H1 (cell line): Measurements from ENCODE around the gene PXDN. TPM values are rescaled to one million over a fixed set of nuclear protein-coding genes. Genes with fewer than 3 reads are reported as not detected.
A peak's percentile ranks its signal among the peaks of the same experiment; 100 is the strongest.

Experiments used
- CTCF ChIA-PET: fragments of 300-600 bp; sonication (Branson Sonifier 250); formaldehyde crosslinking; loops from one replicate; lab custom pipeline; 2021; ENCODE audit not compliant: partially characterized antibody; lab: Charles Lee
- POLR2A ChIA-PET: fragments of 300-600 bp; sonication (Branson Sonifier 250); formaldehyde crosslinking; loops from one replicate; lab custom pipeline; 2021; ENCODE audit warnings: inconsistent platforms; ENCODE audit not compliant: partially characterized antibody; lab: Charles Lee
- DNase-seq, 2 experiments: peaks; one replicate each; pipeline versions ENCODE4 v3.0.0 to v3.0.0-alpha.2; 2010 to 2022; ENCODE audit warnings: low spot score in 2 of 2, low read depth in 1 of 2, mixed read lengths in 1 of 2
- FAIRE-seq: peaks from 2 replicates; lab custom pipeline; 2011; peaks lifted over from hg19 to GRCh38; lab: Jason Lieb, UNC
- H2AFZ ChIP-seq: 2 replicates; pipeline ENCODE4 v1.8.1; 2012; ENCODE audit warnings: low read length, inconsistent platforms
- H2AK5ac ChIP-seq: 2 replicates; pipeline ENCODE4 v1.6.1; 2013; ENCODE audit warnings: low read depth, low read length
- H2BK120ac ChIP-seq: replicated peaks from 2 replicates; pipeline ENCODE3; 2013; ENCODE audit warnings: low read depth, low read length, inconsistent platforms
- H2BK12ac ChIP-seq: 2 replicates; pipeline ENCODE4 v1.6.1; 2013; ENCODE audit warnings: low read depth, low read length
- H2BK15ac ChIP-seq: 2 replicates; pipeline ENCODE4 v1.6.1; 2013; ENCODE audit warnings: low read length
- H2BK20ac ChIP-seq: 2 replicates; pipeline ENCODE4 v1.6.1; 2013; ENCODE audit warnings: low read length
- H2BK5ac ChIP-seq: 2 replicates; pipeline ENCODE4 v1.6.1; 2013; ENCODE audit warnings: low read depth, low read length
- H3K14ac ChIP-seq: 2 replicates; pipeline ENCODE4 v1.6.1; 2013; ENCODE audit warnings: inconsistent platforms; ENCODE audit not compliant: insufficient read length
- H3K18ac ChIP-seq: 2 replicates; pipeline ENCODE4 v1.6.1; 2013; ENCODE audit warnings: low read length; ENCODE audit errors: extremely low read depth
- H3K23ac ChIP-seq: 2 replicates; pipeline ENCODE4 v1.6.1; 2013; ENCODE audit warnings: inconsistent platforms; ENCODE audit not compliant: insufficient read length
- H3K23me2 ChIP-seq: 2 replicates; pipeline ENCODE4 v1.6.1; 2013; ENCODE audit warnings: low read depth, low read length
- H3K27ac ChIP-seq: 2 replicates; pipeline ENCODE4 v1.6.1; 2011; ENCODE audit warnings: low read depth, low read length, inconsistent platforms
- H3K27me3 ChIP-seq, 4 experiments: replicated peaks in 1 of 4; 1 replicate in 1 of 4; 2 replicates in 3 of 4; pipeline versions ENCODE4 v1.6.1 to v1.8.1; 2011 to 2013; ENCODE audit warnings: low read length in 3 of 4, mild to moderate bottlenecking in 3 of 4, inconsistent platforms in 2 of 4, mixed read lengths in 2 of 4, moderate library complexity in 1 of 4; ENCODE audit not compliant: control insufficient read depth in 3 of 4, insufficient read depth in 3 of 4; ENCODE audit errors: extremely low read depth in 1 of 4
- H3K36me3 ChIP-seq, 4 experiments: 2 replicates each; pipeline versions ENCODE4 v1.6.1 to v1.8.1; 2011 to 2013; ENCODE audit warnings: mild to moderate bottlenecking in 4 of 4, low read length in 3 of 4, moderate library complexity in 2 of 4, control low read depth in 1 of 4, inconsistent platforms in 1 of 4; ENCODE audit not compliant: insufficient read depth in 4 of 4, control insufficient read depth in 2 of 4
- H3K4ac ChIP-seq: replicated peaks from 2 replicates; pipeline ENCODE3; 2013; ENCODE audit warnings: low read length, low read depth, mixed read lengths, inconsistent platforms; ENCODE audit not compliant: insufficient read length
- H3K4me1 ChIP-seq, 4 experiments: replicated peaks in 1 of 4; 1 replicate in 1 of 4; 2 replicates in 3 of 4; pipeline versions ENCODE4 v1.6.1 to v1.8.1; 2011 to 2013; ENCODE audit warnings: low read length in 3 of 4, inconsistent platforms in 2 of 4, mixed read lengths in 1 of 4; ENCODE audit not compliant: insufficient read depth in 4 of 4, control insufficient read depth in 3 of 4
- H3K4me2 ChIP-seq, 2 experiments: 2 replicates each; pipeline versions ENCODE4 v1.6.1 to v1.8.1; 2011 to 2013; ENCODE audit warnings: low read depth in 2 of 2, low read length in 2 of 2, control low read depth in 1 of 2, inconsistent platforms in 1 of 2, mild to moderate bottlenecking in 1 of 2; ENCODE audit not compliant: insufficient read depth in 1 of 2
- H3K4me3 ChIP-seq, 4 experiments: fragments of 200-600, 300-600 bp in 1 of 4; sonication (generic), shearing (Covaris generic), sonication (Bioruptor Twin) in 1 of 4; 2 replicates each; pipeline versions ENCODE4 v1.5.1 to v1.8.1; 2011 to 2016; ENCODE audit warnings: low read length in 4 of 4, low read depth in 3 of 4, control low read depth in 2 of 4, inconsistent platforms in 2 of 4, mild to moderate bottlenecking in 2 of 4, mixed read lengths in 1 of 4, moderate library complexity in 1 of 4; ENCODE audit not compliant: insufficient read depth in 2 of 4; ENCODE audit errors: extremely low read depth in 1 of 4
- H3K56ac ChIP-seq: replicated peaks from 2 replicates; pipeline ENCODE3; 2013; ENCODE audit warnings: low read depth, mild to moderate bottlenecking, mixed read lengths, low read length, inconsistent platforms; ENCODE audit not compliant: insufficient read length
- H3K79me1 ChIP-seq: 2 replicates; pipeline ENCODE4 v1.6.1; 2013; ENCODE audit warnings: low read depth, low read length, control low read depth
- H3K79me2 ChIP-seq, 2 experiments: 2 replicates each; pipeline versions ENCODE4 v1.6.1 to v1.8.1; 2012 to 2013; ENCODE audit warnings: low read length in 2 of 2, mild to moderate bottlenecking in 2 of 2, inconsistent platforms in 1 of 2; ENCODE audit not compliant: insufficient read depth in 2 of 2, control insufficient read depth in 1 of 2
- H3K9ac ChIP-seq, 4 experiments: replicated peaks in 1 of 4; 1 replicate in 1 of 4; 2 replicates in 3 of 4; pipeline versions ENCODE4 v1.6.1 to v1.8.1; 2011 to 2013; ENCODE audit warnings: low read depth in 3 of 4, low read length in 3 of 4, control low read depth in 2 of 4, mild to moderate bottlenecking in 2 of 4, moderate library complexity in 2 of 4, inconsistent platforms in 1 of 4; ENCODE audit errors: extremely low read depth in 1 of 4
- H3K9me3 ChIP-seq, 2 experiments: 2 replicates each; pipeline versions ENCODE4 v1.6.1 to v1.8.1; 2012 to 2013; ENCODE audit warnings: mild to moderate bottlenecking in 2 of 2, moderate library complexity in 2 of 2, control low read depth in 1 of 2, inconsistent platforms in 1 of 2, low read depth in 1 of 2, low read length in 1 of 2, mixed read lengths in 1 of 2; ENCODE audit not compliant: insufficient read depth in 2 of 2
- H4K20me1 ChIP-seq, 2 experiments: replicated peaks in 1 of 2; 2 replicates each; pipeline versions ENCODE3 to v1.8.1; 2011 to 2013; ENCODE audit warnings: inconsistent platforms in 2 of 2, low read length in 2 of 2, mild to moderate bottlenecking in 1 of 2; ENCODE audit not compliant: insufficient read depth in 2 of 2, control insufficient read depth in 1 of 2
- H4K5ac ChIP-seq: 2 replicates; pipeline ENCODE4 v1.6.1; 2013; ENCODE audit warnings: low read length, low read depth, mixed read lengths, inconsistent platforms; ENCODE audit not compliant: insufficient read length
- H4K8ac ChIP-seq: 2 replicates; pipeline ENCODE4 v1.8.0; 2013; ENCODE audit warnings: mild to moderate bottlenecking, moderate library complexity, low read length, inconsistent platforms; ENCODE audit not compliant: insufficient read depth; ENCODE audit errors: extremely low read depth
- H4K91ac ChIP-seq: replicated peaks from 2 replicates; pipeline ENCODE3; 2013; ENCODE audit warnings: low read length, mixed read lengths, inconsistent platforms; ENCODE audit not compliant: insufficient read length
- RFX5 ChIP-seq: IDR thresholded peaks from 2 replicates; pipeline ENCODE4 v1.6.1; 2011; ENCODE audit warnings: low read depth, low read length, improper control_type of control experiment, borderline replicate concordance
- RXRA ChIP-seq: IDR thresholded peaks from 2 replicates; pipeline ENCODE4 v1.6.1; 2011; ENCODE audit warnings: low read depth, mild to moderate bottlenecking, low read length, moderate library complexity; ENCODE audit not compliant: insufficient read depth
- SUZ12 ChIP-seq: fragments of 200-600 bp; sonication (generic); IDR thresholded peaks from 2 replicates; pipeline ENCODE4 v1.6.1; 2012; ENCODE audit warnings: mild to moderate bottlenecking, inconsistent platforms, low read length, moderate library complexity, mixed read lengths
- TAF1 ChIP-seq: IDR thresholded peaks from 2 replicates; pipeline ENCODE4 v1.6.1; 2011; ENCODE audit warnings: mild to moderate bottlenecking, low read depth, low read length
- WGBS, 2 experiments: shearing (Covaris generic) in 1 of 2; methylation state at CpG; one replicate each; pipeline versions ENCODE4 v1.1.6 to v1.1.7; 2013 to 2015; ENCODE audit warnings: low lambda C conversion rate in 2 of 2, mixed read lengths in 2 of 2, inconsistent platforms in 1 of 2, low coverage in 1 of 2, missing lambda C conversion rate in 1 of 2; ENCODE audit not compliant: insufficient replicate concordance in 2 of 2, insufficient coverage in 1 of 2, insufficient read length in 1 of 2; ENCODE audit errors: extremely low coverage in 1 of 2, missing lambda C conversion rate in 1 of 2; 5-methylcytosine and 5-hydroxymethylcytosine counted together
- polyA plus RNA-seq, 7 experiments: library from polyadenylated mRNA; depleted of rRNA in 3 of 7; stranded (reverse) in 5 of 7; unstranded in 2 of 7; fragments of >200 nt in 5 of 7; fragments of 200-250 nt in 2 of 7; gene quantifications; 1 replicate in 5 of 7; 2 replicates in 1 of 7; 4 replicates in 1 of 7; pipeline versions ENCODE4 v1.2.1 to v1.2.3, GENCODE V29; 2011 to 2013; ENCODE audit warnings: missing spikeins in 2 of 7, mixed read lengths in 2 of 7
- total RNA-seq: library from RNA; stranded (reverse); fragmentation: NEBNext Ultra II Directional; extraction: Animal tissue kit (Norgen Biotek cat#: 25700); gene quantifications from 2 replicates; pipeline ENCODE4 v1.2.1, GENCODE V29; 2021
- TF ChIP-seq, protein P1 (sequence below): IDR thresholded peaks from 2 replicates; pipeline ENCODE4 v1.6.1; 2012; ENCODE audit warnings: inconsistent platforms

The PXDN gene
- total and polyA plus RNA-seq, 2 of the 8 experiments (the other 6 are each of a cell fraction or from before 2014, with no cell fraction given): 104 to 141 TPM

DNA sequence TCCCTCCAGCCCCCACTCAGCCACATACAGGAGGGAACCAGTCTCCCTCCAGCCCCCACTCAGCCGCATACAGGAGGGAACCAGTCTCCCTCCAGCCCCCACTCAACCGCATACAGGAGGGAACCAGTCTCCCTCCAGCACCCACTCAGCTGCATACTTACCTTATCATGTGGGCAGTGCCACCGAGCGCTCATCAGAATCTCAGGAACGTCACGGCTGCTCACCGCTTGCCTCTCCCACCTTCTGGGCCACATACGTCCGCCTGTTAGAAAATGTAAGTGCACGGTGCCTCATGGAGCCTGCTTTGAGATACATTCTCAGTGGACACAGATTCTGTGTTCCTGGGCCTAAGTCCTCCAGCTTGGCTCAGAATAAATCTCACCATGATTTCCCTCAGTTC is 124.8 kb downstream of the PXDN start:
- H2BK20ac ChIP-seq: no peak overlapping the region
- H3K9ac ChIP-seq: no peak overlapping the region
- TF ChIP-seq TAF1: no peak
- TF ChIP-seq, protein P1, sequence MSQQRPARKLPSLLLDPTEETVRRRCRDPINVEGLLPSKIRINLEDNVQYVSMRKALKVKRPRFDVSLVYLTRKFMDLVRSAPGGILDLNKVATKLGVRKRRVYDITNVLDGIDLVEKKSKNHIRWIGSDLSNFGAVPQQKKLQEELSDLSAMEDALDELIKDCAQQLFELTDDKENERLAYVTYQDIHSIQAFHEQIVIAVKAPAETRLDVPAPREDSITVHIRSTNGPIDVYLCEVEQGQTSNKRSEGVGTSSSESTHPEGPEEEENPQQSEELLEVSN: no peak
- no peak for TF ChIP-seq RFX5
- TF ChIP-seq SUZ12: no peak
- no peak for TF ChIP-seq RXRA
- no peak overlapping the region for H2BK120ac ChIP-seq
- DNase-seq (no peak), FAIRE-seq (no peak)
- H2AFZ ChIP-seq: no peak overlapping the region
- H2BK12ac ChIP-seq: 0 out of 2 replicates have a peak overlapping the region, but pooled peaks have one; percentile 5
- no peak overlapping the region for H3K14ac ChIP-seq
- H3K27me3 ChIP-seq: no peaks in the 10 kb centered on the region; a peak in 1 of 7 replicates
- peak overlapping the region; percentile 37 for H4K91ac ChIP-seq
- no peaks in the 10 kb centered on the region for H3K9me3 ChIP-seq
- POLR2A ChIA-PET: interaction anchor here (0.8 to 1.7 kb wide), 5 partner anchors 10 to 133 kb away, joined by 3 to 6 read pairs (median 3); no protein-coding TSS in a partner anchor
- peaks cover 0 to 6% (median 0%) of the 10 kb centered on the region in 4 experiments; a peak in 4 of 8 replicates for H3K36me3 ChIP-seq
- H3K23me2 ChIP-seq: no peaks in the 10 kb centered on the region
- no peaks in the 10 kb centered on the region for H3K79me1 ChIP-seq
- H3K4me1 ChIP-seq: peaks cover 4 to 25% (median 16%) of the 10 kb centered on the region in 4 experiments
- 71% methylated on average over 9 of the region's 10 CpGs; no CpG with 5 or more reads in 1 of the 2 experiments for WGBS, 2 experiments
- H3K4me2 ChIP-seq: no peak overlapping the region
- no peak overlapping the region for H2AK5ac ChIP-seq
- no peak overlapping the region for H3K23ac ChIP-seq
- no peaks in the 10 kb centered on the region for H4K20me1 ChIP-seq
- no peak overlapping the region for H3K27ac ChIP-seq
- H2BK15ac ChIP-seq: no peak overlapping the region
- 0 out of 2 replicates have a peak overlapping the region, but pooled peaks have one; percentile 0 for H2BK5ac ChIP-seq
- CTCF ChIA-PET: interaction anchor here (2.5 kb wide), 1 partner anchor 18 kb away, joined by 8 read pairs; no protein-coding TSS in a partner anchor
- no peak overlapping the region for H3K56ac ChIP-seq
- H3K4me3 ChIP-seq: no peak overlapping the region
- no peak overlapping the region for H4K5ac ChIP-seq
- no peak overlapping the region for H3K4ac ChIP-seq
- H3K18ac ChIP-seq: peak overlapping the region; percentile 13; the same call in 1 of the 2 replicates
- H3K79me2 ChIP-seq: peaks cover 0 to 6% of the 10 kb centered on the region in 2 experiments; a peak in 1 of 4 replicates
- H4K8ac ChIP-seq: no peak overlapping the region
